Body of pancreas (tissue), 4 donors: ENCODE data around the gene RFXAP.

ENCODE experiments used
- POLR2A ChIP-seq, 3 donors: fragments of 450-650 bp; IDR thresholded peaks; one replicate each; pipeline ENCODE4 v1.6.1; 2016; ENCODE audit warnings: antibody characterized with exemption in 3 of 3, mild to moderate bottlenecking in 2 of 3
- TF ChIP-seq, protein P1 (sequence below), 7 experiments: fragments of 450-650 bp in 4 of 7; fragments of 200-600 bp in 3 of 7; sonication (generic) in 3 of 7; IDR thresholded peaks; one replicate each; pipeline ENCODE4 v1.5.1; 2016 to 2019; ENCODE audit warnings: antibody characterized with exemption in 7 of 7

DNA sequence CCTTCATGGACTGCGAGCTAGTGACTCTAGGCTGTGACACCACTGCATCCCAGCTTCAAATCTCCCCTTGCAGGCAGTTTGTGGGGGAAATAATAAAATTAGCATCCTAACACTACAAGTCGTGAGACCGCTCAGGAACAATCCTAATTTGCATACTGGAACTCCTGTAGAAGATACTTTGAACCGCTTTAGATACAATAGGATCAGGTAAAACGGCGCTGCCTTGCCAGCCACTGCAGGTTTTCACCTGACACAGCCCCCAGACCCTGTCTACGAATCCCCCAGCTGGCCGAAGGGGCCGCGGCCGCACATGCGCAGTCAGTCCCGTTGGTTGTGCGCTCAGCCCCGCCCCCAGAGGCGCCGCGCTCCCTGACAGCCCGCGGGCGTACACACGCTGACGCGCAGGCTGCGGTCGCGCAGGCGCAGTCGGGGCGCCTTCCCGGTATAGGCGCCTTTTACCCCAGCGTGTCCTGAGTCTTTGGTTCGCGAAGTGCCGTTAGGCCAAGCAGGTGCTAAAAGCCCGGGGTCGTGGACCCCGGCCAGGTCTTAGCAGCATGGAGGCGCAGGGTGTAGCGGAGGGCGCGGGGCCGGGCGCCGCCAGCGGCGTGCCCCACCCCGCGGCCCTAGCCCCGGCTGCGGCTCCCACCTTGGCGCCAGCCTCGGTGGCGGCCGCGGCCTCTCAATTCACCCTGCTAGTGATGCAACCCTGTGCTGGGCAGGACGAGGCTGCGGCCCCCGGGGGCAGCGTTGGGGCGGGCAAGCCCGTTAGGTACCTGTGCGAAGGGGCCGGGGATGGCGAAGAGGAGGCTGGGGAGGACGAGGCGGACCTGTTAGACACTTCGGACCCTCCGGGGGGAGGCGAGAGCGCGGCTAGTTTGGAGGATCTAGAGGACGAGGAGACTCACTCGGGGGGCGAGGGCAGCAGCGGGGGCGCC is at the start of gene RFXAP:
- TF ChIP-seq, protein P1, sequence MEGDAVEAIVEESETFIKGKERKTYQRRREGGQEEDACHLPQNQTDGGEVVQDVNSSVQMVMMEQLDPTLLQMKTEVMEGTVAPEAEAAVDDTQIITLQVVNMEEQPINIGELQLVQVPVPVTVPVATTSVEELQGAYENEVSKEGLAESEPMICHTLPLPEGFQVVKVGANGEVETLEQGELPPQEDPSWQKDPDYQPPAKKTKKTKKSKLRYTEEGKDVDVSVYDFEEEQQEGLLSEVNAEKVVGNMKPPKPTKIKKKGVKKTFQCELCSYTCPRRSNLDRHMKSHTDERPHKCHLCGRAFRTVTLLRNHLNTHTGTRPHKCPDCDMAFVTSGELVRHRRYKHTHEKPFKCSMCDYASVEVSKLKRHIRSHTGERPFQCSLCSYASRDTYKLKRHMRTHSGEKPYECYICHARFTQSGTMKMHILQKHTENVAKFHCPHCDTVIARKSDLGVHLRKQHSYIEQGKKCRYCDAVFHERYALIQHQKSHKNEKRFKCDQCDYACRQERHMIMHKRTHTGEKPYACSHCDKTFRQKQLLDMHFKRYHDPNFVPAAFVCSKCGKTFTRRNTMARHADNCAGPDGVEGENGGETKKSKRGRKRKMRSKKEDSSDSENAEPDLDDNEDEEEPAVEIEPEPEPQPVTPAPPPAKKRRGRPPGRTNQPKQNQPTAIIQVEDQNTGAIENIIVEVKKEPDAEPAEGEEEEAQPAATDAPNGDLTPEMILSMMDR (IDR thresholded peaks at IDR 0.05), result peak in 4 of 7 experiments; percentile 15 to 33 (median 21)
- peak; percentile 38 to 72 (median 63) for TF ChIP-seq POLR2A (IDR thresholded peaks at IDR 0.05)
